Ishikawa (cell line): Measurements from ENCODE around the gene MYH6.
A peak's percentile ranks its signal among the peaks of the same experiment; 100 is the strongest.

Experiments used
- CEBPB ChIP-seq: IDR thresholded peaks from 2 replicates; pipeline ENCODE4 v1.6.1; 2012
- CREB1 ChIP-seq: IDR thresholded peaks from 2 replicates; pipeline ENCODE4 v1.6.1; 2012; ENCODE audit warnings: low read depth
- EGR1 ChIP-seq: IDR thresholded peaks from 2 replicates; pipeline ENCODE4 v1.6.1; 2012
- EP300 ChIP-seq: IDR thresholded peaks from 2 replicates; pipeline ENCODE4 v1.6.1; 2012; ENCODE audit warnings: borderline replicate concordance
- FOXM1 ChIP-seq: IDR thresholded peaks from 2 replicates; pipeline ENCODE4 v1.6.1; 2012; ENCODE audit warnings: low read depth, borderline replicate concordance
- NFIC ChIP-seq: IDR thresholded peaks from 2 replicates; pipeline ENCODE4 v1.6.1; 2012
- RAD21 ChIP-seq: IDR thresholded peaks from 2 replicates; pipeline ENCODE4 v1.6.1; 2012; ENCODE audit warnings: low read depth
- TAF1 ChIP-seq: IDR thresholded peaks from 2 replicates; pipeline ENCODE4 v1.6.1; 2012; ENCODE audit warnings: low read depth, mild to moderate bottlenecking
- TCF12 ChIP-seq: IDR thresholded peaks from 2 replicates; pipeline ENCODE4 v1.6.1; 2012; ENCODE audit warnings: low read depth
- TEAD4 ChIP-seq: IDR thresholded peaks from 2 replicates; pipeline ENCODE4 v1.6.1; 2012
- YY1 ChIP-seq: IDR thresholded peaks from 2 replicates; pipeline ENCODE4 v1.6.1; 2012; ENCODE audit warnings: low read depth
- ZBTB7A ChIP-seq: IDR thresholded peaks from 2 replicates; pipeline ENCODE4 v1.6.1; 2012; ENCODE audit warnings: low read depth
- TF ChIP-seq, protein P1 (sequence below): IDR thresholded peaks from 2 replicates; pipeline ENCODE4 v1.6.1; 2012; ENCODE audit warnings: low read depth, mild to moderate bottlenecking
- TF ChIP-seq, protein P2 (sequence below): IDR thresholded peaks from 2 replicates; pipeline ENCODE4 v1.6.1; 2012
- TF ChIP-seq, protein P3 (sequence below): IDR thresholded peaks from 2 replicates; pipeline ENCODE4 v1.6.1; 2012

Gene MYH6

DNA sequence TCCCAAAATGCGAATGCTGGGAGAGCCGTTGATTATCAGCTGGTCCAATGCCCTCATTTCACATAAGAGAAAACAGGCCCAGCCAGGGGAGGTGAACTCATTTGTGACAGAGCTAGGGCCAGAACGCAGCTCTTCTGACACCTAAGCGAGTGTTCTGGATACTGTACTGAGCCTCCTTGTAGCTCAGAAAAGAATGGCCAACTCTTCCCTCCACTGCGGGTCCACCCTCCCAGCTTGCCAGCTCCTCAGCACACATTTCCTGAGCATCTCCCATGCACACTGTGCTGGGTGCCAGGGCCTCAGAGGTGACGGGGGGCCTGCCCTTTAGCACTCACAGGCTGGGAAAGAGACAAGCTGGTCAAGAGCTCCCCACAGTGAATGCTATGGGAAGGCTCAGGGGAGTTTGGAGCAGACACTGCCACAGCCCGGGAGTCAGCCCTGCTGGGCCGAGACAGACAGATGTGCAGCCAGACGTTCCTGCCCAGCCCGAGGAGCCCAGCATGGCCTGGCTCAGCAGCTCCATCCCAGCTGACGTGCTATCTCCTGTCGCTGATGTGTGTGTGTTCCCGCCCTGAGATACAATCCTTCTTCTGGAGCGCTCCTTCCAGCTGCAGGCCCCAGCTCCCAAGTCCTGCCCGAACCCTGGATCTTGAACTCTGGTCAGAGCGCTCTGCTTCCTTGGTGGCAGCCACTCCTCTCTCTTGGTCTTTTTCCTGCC is 27.7 kb downstream of the MYH6 start:
- TF ChIP-seq NFIC (no peak), CREB1 (no peak), ZBTB7A (no peak), TCF12 (no peak), EP300 (no peak), RAD21 (no peak), TEAD4 (no peak), FOXM1 (no peak)
- TF ChIP-seq, protein P1, sequence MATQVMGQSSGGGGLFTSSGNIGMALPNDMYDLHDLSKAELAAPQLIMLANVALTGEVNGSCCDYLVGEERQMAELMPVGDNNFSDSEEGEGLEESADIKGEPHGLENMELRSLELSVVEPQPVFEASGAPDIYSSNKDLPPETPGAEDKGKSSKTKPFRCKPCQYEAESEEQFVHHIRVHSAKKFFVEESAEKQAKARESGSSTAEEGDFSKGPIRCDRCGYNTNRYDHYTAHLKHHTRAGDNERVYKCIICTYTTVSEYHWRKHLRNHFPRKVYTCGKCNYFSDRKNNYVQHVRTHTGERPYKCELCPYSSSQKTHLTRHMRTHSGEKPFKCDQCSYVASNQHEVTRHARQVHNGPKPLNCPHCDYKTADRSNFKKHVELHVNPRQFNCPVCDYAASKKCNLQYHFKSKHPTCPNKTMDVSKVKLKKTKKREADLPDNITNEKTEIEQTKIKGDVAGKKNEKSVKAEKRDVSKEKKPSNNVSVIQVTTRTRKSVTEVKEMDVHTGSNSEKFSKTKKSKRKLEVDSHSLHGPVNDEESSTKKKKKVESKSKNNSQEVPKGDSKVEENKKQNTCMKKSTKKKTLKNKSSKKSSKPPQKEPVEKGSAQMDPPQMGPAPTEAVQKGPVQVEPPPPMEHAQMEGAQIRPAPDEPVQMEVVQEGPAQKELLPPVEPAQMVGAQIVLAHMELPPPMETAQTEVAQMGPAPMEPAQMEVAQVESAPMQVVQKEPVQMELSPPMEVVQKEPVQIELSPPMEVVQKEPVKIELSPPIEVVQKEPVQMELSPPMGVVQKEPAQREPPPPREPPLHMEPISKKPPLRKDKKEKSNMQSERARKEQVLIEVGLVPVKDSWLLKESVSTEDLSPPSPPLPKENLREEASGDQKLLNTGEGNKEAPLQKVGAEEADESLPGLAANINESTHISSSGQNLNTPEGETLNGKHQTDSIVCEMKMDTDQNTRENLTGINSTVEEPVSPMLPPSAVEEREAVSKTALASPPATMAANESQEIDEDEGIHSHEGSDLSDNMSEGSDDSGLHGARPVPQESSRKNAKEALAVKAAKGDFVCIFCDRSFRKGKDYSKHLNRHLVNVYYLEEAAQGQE = no peak

DNA sequence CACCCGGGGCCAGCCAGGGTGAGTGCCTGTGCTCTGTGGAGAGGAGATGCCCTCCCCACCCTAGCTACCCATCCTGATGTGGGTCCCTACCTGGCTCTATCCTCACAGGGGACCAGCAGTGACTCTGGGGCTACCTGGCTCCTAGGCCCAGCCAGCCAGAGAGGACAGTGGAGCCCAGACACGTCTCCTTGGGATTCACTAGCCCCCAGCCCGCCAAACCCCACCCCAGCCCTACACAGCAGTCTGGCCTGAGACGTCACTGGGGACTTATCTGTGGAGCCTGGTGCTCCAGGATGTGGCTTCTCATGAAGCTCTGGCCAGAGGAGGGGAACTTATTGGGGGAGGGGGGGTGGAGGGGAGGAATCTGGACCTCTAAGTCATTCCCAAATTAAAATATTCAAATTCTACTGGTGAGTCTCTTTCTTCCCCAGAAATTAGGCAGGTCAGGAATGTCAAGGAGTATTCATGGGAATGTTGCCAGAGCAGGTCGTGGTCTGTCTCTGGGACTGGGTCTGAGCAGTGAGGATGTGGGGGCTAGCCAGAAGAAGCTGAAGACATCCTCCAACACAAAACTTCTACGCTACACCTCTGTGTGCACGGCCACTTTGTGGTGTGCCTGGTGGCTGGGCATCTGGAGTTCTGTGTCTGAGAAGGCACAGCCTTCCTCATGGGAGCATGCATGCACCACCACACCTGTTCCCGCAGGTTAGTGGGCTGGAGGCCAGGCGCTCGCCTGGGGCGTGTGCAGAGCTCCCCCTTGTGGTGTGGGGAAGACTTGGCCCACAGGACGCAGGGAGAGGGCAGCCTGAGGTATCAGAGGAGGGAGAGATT is 28.5 kb downstream of the MYH6 start:
- TF ChIP-seq FOXM1 = no peak
- peak; percentile 88 for TF ChIP-seq RAD21
- peak; percentile 48; the same call in 1 of the 2 replicates for TF ChIP-seq NFIC

DNA sequence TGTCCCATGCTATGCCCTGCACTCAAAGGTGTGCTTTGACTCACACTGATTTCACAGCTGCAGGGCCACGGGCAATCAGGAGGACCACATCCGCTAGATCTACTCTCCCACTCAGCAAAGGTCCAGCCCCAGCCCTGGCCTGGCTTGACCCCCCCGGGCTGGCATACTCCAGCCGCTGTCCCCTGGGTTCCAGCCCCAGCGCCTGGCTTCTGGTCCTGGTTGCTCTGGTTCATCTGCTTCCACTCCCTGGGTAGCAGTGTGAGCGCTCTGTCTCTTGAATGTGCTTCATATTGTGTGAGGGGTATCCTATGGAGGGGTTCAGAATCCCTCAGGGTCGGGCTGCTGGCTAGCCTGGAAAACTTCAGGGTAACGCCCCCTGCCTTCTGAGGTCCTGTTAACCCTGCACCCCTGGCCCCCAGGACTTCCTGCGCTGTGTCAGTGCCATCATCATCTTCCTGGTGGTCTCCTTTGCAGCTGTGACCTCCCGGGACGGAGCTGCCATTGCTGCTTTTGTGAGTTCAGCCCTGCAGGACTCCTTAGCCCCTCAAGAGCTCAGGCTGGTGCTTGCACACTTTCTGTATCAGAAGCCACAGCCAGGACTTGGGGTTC is 29.4 kb downstream of the MYH6 start:
- TF ChIP-seq TCF12 (no peak), TAF1 (no peak)

DNA sequence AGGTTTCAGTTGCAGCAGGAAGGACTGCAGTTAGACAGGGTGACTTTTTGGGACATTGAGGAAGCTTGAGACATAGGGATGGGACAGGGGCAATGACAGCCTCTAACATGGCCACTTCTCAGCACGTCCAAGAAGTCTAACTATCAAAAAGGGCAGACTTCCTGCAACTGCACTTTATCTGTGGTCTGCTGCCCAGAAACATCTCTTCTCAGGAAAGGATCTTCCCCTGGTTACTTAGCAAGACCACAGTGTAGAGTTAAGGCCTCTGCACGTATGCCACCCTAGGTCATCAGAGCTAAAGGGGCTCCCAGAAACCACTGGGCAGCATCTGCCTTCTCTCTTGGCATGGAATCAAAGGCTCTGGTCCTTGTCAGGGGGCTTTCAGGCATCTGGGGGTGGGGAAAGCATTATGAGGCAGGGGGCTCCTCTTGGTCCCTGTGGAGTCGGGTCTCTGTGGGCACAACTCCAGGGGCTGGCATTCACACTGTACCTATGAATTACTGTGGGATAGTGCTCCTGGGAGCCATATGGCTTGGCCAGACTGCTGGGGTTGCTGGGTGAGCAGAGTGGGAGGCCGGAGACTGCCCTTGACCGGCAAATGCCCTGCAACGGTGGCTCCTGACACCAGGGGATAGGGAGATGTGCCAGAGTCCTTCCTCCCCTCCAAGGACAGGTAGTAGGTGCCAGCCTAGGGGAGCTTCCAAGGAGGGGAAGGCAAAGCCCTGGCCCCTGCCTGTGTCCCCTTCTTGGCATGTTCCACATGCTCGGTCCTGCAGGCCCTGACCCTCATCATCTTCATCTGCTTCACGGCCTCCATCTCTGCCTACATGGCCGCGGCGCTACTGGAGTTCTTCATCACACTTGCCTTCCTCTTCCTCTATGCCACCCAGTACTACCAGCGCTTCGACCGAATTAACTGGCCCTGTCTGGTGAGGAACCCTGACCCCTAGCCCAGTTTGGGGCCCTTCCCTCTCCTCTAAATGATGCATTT is 30.2 kb downstream of the MYH6 start:
- TF ChIP-seq, protein P2, sequence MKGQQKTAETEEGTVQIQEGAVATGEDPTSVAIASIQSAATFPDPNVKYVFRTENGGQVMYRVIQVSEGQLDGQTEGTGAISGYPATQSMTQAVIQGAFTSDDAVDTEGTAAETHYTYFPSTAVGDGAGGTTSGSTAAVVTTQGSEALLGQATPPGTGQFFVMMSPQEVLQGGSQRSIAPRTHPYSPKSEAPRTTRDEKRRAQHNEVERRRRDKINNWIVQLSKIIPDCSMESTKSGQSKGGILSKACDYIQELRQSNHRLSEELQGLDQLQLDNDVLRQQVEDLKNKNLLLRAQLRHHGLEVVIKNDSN = no peak
- TF ChIP-seq NFIC (no peak), RAD21 (no peak), TAF1 (no peak), EP300 (no peak), CREB1 (no peak), TCF12 (no peak), FOXM1 (no peak), ZBTB7A (no peak), CEBPB (no peak), YY1 (no peak), EGR1 (no peak)
- TF ChIP-seq, protein P1 = no peak
- TF ChIP-seq, protein P3, sequence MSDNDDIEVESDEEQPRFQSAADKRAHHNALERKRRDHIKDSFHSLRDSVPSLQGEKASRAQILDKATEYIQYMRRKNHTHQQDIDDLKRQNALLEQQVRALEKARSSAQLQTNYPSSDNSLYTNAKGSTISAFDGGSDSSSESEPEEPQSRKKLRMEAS = no peak

DNA sequence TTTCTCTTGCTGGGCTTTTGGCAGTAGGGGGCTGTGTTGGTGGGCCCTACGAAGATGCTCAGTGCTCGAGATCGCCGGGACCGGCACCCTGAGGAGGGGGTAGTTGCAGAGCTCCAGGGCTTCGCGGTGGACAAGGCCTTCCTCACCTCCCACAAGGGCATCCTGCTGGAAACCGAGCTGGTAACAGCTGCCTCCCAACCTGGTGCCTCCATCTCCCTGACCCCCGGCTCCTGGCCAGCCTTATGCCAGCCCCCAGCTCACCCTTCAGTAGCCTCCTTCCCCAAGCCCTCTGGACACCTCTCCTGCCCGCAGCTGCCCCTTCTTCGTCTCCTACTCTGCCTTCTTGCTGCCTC is 30.9 kb downstream of the MYH6 start:
- TF ChIP-seq TAF1 (no peak), YY1 (no peak), CEBPB (no peak), NFIC (no peak)
- TF ChIP-seq, protein P2 = no peak
- TF ChIP-seq, protein P3 = no peak
